NOMO-1 treated with DMSO at 0.1 percent for 48 hours (cell line): ENCODE measurements around the gene ZNF471.

Experiments
- DNase-seq: peaks from one replicate; lab custom pipeline; 2025; ENCODE audit not compliant: unreplicated experiment; lab: John Stamatoyannopoulos, UW

ZNF471 gene

DNA sequence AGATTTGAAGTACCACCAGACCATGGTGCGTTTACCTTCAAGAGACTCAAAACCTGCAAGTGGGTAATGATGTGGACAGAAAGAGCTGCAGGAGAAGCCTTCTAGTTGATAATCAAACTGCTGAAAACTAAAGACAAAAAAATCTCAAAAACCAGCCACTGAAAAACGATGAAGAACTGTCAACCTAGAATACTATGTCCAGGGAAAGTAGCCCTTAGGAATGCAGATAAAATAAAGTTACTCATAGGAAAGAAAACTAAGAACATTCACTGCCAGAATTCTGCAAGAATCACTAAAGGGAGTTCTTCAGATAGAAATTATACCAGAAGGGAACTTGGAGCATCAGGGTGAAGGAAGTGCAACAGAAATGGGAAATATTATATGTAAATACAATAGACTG is 64.9 kb downstream of the ZNF471 start:
- no peak for DNase-seq

DNA sequence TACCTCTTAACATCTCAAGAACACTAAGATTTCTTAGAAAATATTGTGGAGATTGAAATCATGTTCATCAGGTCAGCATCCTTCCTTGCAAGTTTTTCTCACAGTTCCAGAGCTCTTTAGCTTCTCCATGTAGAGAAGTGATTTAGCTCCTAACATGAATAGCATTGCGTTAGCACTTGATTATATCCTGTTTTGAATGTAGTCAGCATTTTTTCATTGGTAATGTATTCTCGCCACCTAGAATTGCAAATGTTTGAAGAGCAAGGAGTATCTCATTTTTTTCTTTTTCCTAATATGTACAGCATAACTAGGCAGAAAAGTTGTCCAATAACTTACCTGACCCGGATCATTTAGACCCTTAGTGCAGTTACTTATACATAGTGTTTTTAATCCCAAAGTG is 66.3 kb downstream of the ZNF471 start:
- no peak for DNase-seq

DNA sequence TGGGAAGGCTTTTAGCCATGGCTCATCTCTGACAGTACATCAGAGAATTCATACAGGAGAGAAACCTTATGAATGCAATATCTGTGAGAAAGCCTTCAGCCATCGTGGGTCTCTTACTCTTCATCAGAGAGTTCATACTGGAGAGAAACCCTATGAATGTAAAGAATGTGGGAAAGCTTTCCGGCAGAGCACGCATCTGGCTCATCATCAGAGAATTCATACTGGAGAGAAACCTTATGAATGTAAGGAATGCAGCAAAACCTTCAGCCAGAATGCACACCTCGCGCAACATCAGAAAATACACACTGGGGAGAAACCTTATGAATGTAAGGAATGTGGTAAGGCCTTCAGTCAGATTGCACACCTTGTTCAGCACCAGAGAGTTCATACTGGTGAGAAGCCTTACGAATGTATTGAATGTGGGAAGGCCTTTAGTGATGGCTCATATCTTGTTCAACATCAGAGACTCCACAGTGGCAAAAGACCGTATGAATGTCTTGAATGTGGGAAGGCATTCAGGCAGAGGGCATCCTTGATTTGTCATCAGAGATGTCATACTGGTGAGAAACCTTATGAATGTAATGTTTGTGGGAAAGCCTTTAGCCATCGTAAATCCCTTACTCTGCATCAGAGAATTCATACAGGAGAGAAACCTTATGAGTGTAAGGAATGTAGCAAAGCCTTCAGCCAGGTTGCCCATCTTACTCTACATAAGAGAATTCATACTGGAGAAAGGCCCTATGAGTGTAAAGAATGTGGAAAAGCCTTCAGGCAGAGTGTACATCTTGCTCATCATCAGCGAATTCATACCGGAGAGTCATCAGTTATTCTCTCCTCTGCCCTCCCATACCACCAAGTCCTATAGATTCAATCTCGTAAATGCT is 70.3 kb downstream of the ZNF471 start:
- DNase-seq: no peak
